HL-60/S4 (cell line): ENCODE data around the gene HOXA1.

Source experiments
- in situ Hi-C: fragments of 300-500 bp; cut with MboI; formaldehyde crosslinking; loops from 2 replicates; pipeline ENCODE4 v1.14.3; 2022; ENCODE audit warnings: low sequenced_read_pairs

Gene HOXA1

DNA sequence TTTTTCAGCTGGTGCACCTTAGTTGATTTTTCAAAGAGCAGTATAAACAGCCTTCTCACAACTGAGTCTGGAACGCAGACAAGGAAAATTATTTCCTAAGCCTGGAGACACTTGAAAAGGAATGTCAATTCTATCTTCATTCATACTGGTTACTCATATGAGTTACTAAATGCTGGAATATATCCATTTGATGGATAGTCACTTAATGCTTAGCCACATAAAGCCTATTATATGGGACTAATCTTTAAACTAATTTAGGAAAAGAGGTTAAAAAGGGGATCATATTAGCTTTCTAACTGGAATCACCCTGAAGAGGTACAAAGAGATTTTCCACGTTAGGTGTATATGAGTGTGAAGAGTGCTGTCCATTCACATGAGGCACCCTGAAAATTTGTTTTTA lies 36.4 kb upstream of the HOXA1 start:
- in situ Hi-C loops: no loop called here

DNA sequence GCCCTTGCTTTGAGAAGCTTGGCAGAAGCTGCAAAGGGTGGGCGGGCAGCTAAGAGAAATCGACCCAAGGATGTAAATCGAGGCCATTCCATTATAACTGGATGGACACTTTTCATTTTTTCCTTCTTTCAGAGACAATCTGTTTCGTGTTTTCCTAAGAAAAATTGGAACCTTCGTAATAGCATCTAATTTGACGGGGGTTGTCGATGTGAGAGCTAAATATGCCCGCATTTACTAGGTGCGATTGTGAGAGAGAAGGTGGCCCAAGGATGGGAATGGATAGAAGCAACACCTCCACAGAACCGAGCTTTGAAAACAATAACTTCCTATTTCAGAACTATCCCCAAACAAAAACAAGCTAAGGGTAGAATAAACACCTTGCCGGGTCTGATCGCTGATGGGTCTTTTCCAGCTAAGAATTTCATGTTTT lies 35.6 kb upstream of the HOXA1 start:
- in situ Hi-C loops: no loop called here

GRCh38 chr7:27130540-27131389 lies 35.0 kb upstream of the HOXA1 start, which contains the start of gene HOXA4:
TSS of gene HOXA4 (minus strand) at chr7:27130757. CDS start at chr7:27130733, 24 bp downstream.
- in situ Hi-C loops: no loop called here

DNA sequence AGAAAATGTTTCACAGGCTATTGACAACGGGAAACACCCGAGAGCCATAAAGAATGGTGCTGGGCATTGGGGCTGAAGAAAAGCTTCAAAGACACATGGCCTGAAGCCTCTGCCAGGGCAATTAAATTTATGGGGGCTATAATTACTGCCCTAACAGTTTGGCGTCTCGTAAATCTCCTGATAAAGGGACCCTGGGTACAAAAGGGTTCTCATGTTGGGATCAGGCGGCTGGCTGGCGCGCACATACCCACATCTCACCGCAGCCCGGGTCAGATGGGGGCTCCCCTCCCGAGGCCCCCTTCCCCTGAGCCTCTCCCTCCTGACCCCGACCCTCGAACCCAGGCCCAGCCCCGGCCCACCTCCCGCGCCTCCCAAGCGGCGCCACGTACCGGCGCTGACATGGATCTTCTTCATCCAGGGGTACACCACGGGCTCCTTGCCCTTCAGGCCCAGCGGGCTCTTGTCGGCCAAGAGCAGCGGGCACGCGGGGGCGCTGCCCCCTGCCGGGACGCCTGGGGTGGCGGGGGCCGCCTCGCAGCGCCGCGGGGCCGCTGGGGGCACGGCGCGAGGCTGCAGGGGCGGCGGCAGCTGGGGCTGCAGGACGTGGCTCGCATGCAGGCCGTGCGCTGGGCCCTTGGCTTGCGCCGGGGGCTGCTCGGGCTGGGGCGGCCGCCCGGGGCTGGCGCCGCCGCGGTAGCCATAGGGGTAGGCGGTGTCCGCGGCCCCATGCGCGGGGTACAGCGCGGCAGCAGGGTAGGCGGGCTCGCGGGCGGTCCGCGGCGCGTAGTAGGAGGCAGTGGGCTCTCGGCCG lies 34.1 kb upstream of the HOXA1 start:
- in situ Hi-C loops: no loop called here

DNA sequence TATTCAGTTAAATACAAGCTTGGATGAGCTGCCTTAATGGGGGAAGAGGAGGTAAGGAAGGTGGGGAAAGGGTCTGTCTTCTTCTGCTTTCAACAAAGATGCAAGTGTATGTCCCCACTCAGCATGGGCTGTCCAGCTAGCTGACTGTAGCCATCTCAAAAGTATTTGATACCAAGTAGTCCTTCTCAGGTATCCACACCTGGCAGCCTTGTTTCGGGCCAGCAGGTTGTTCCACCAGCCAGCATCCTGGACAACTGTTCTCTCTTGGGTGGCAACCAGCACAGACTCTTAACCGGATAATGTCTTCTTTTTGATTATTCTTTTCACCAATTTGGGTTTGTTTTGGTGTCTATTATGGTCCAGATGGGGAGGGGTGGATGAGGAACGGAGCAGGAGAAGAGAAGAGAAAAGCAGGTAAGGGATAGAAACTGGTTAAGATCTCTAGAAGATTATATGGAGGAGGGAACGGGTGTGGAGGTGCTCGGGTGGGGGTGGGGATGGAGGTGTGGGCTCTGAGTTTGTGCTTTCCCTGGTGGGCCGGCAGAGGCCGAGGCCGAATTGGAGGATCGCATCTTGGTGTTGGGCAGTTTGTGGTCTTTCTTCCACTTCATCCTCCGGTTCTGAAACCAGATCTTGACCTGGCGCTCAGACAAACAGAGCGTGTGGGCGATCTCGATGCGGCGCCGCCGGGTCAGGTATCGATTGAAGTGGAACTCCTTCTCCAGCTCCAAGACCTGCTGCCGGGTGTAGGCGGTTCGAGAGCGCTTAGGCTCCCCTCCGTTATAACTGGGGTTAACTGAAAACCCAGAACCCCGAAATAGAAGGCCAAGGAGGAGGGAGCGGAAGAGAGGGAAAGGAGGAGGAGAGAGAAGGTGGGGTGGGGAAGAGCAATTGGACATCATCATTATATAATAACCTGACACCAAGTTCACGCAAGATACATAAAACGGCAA lies 33.3 kb upstream of the HOXA1 start:
- in situ Hi-C loops: no loop called here

DNA sequence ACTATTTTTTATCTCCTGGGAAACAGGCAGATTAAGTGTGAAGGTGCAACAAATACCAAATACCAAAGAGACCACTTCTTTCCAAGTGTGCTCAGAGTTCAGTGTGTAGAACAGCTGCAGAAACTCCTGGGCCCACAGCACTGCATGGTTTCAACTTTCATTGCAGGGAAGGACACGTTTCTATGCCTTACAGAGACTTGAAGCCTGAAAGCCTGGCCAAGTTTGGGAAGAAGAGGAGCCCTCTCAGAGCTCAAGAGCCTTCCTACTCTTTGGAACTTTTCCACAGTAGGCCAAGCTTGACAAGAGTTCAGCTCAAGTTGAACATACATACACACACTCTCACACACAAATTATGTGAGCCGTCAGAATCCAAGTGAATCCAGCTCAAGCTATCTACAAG lies 32.2 kb upstream of the HOXA1 start:
- in situ Hi-C loops: no loop called here

GRCh38 chr7:27126596-27127327 lies 31.0 kb upstream of the HOXA1 start:
- in situ Hi-C loops: no loop called here

DNA sequence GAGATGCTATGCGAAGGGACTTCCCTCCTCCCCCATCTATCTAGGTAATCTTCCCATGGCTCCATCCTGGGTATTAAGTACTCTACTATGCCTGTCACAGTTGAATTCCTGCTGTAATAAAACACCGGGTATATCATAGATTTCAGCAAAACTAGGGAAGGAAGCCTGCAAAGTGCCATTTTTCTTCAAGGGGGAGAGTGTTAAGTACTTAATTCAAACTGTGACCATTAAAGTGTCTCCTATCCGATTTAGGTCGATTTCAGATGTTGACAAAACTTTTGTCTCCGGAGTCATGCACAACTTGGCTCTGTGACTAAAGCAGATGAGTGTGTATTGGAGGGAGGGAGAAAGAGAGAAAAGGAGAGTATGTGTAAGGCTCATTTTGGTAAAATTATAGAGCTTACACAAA lies 30.2 kb upstream of the HOXA1 start:
- in situ Hi-C loops: no loop called here

GRCh38 chr7:27124902-27125689 lies 29.3 kb upstream of the HOXA1 start:
- in situ Hi-C loops: no loop called here

DNA sequence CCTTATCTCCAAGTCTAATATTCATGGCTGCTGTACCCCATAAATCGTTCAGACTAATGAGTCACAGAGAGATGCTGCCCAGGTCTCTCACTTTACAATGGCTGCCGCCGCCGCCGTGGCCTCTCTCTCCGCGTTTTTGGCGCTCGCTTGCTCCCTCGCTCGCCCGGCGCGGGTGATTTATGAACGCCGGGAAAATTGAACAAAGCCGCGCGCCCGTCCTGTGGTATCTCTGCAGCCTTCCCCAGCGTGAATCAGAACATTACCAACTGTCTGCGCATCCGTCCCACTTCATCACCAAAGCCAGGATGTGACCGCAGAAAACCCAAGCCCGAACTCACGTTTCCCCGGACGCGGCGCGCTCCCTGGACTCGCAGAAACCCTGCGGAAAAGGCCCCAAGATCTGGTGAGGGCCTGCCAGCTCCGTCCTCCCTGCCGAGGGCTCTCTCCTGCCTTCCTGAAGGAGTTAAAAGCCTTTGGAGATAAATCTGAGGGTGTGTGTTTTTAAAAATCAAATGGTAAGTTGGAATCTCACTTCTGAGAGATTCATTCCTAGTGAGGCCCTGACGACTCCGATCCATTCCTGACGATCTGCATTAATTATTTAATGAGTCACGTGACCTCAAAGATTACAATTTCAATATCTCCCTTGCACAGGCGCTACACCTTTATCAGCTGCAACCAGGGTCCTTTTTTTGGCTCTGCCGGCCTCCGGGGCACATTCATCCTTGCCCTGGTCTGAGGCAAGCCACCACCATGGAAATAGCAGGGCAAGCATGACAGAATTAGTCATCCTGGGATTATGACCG lies 28.5 kb upstream of the HOXA1 start:
- in situ Hi-C loops: no loop called here

- in situ Hi-C loops: no loop called here
These were observed 27.8 kb upstream of the HOXA1 start for GRCh38 chr7:27123477-27124053.

- in situ Hi-C loops: no loop called here
These were observed 27.2 kb upstream of the HOXA1 start for GRCh38 chr7:27123007-27123476.

- in situ Hi-C loops: no loop called here
These were observed 26.5 kb upstream of the HOXA1 start for GRCh38 chr7:27122077-27122910.

GRCh38 chr7:27121684-27122076 lies 25.9 kb upstream of the HOXA1 start:
- in situ Hi-C loops: no loop called here

DNA sequence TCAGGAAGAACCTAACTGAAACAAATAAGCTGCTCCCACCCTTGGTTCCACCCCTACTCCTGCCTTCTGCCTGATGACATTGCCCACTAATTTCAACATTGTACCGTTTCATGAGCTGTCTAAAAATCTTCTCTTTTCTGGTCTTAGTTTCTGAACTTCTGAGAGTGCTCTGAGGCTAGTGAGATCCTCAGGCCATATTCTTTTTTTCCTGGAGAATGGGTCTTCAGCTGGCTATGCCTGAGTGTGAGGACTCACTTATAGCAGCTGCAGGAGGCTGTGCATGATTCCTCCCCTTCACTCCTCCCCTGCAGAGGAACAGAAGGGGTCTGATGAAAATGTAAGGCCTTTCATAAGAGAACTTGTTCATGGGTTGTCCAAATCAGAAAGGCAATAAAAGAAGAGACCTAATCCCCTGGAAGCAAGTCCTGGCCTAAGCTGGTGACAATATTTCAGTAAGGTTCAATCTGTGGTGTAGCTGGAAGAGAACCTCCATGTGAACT lies 23.7 kb upstream of the HOXA1 start:
- in situ Hi-C loops: no loop called here

DNA sequence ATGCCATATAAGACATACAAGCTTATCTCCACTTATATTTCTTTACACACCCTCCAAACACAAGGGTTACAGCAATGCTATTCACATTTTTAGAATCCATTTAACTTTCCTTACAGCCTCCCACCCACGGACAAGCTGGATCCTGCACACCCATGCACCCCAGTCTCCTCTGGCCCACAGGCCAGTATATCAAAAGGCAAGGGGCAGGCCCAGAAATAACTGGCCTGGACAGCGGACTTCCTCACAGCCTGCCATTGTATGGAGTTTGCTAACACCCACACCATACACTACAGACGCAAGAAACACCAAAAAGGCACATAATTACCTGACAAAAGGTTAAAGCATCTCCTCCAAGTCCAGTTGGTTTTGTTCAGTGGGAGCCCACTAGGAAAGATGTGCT lies 22.8 kb upstream of the HOXA1 start:
- in situ Hi-C loops: no loop called here

DNA sequence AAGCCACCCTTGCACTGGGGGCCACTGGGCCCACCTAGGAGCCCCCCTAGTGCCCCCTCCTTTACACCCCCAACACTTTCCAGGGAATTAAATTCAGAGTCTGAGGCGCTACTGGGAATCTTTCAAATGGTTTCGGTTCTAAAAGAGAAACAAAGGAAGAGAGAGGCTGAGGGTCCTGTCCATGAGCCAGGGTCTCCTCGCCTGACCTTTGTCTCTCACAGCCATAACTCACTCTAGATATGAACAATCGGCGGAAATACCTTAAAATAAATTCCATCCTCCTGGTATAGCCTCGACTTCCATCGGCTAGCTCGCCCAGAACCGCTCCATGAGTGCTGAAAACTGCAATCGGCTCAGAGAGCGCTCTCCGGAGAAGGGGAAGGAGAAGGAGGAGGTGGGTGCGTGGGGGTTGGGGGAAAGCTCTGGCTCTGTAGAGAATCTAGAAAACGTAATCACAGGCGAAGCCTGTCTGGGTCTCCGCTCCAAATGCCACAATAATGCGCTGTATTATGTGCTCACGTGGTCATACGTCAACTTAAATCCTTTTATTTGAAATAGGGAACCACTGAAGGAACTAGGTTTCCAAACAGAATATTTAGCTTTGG lies 22.2 kb upstream of the HOXA1 start:
- in situ Hi-C loops: no loop called here
